ENCODE results near the gene MINDY2. TPM values are rescaled to one million over a fixed set of nuclear protein-coding genes. Genes with fewer than 3 reads are reported as not detected.

The MINDY2 gene
- total and polyA plus RNA-seq, 4 donors: 1.5 to 7.0 (median 5.1) TPM

DNA sequence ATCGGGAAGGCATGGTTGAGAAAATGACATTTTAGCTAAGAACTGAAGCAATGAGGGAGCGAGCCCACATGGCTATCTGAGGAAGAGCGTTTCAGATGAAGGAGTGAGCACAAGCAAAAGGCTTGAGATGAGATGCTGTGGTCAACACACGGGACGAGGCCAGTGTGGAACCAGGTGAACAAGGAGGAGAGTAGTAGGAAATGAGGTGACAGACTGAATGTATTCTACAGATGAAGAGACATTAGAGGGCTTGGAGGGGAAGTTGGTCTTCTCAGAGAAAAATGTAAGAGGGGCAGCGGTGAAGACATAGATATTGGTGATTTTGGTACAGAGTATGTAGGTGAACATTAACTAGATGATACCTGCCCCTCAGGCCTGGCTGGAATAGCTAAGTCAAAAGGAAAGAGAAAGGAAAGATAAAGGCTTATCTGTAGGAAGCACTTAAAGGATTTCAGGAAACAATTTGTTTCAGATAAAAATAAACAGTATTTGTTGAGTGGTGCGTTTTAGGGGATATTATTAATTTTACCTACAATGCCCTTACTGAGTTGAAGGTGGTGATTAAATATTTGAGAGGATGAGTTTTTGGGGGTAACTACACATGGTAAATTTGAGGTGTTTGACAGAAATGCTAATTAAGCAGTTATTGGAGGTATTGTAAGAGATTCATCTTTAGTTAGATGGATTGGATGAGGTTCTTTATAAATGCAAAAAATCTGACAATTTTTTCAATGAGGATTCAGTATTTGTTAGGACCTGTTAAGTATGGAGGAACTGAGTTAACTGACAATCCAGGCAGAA, 105.4 kb downstream of the MINDY2 start:
- H3K4me3 ChIP-seq (ENCODE audit: low read depth in 1 of 3, low read length in 3 of 3): no peak overlapping the region
- no peak overlapping the region for H3K27ac ChIP-seq (ENCODE audit: low read depth in 1 of 2, low read length in 2 of 2)
- no peaks in the 10 kb centered on the region for H3K4me1 ChIP-seq (ENCODE audit: control insufficient read depth in 4 of 4, insufficient read depth in 4 of 4, low read length in 3 of 4)
- peaks cover 9 to 34% (median 29%) of the 10 kb centered on the region in 4 donors for H3K36me3 ChIP-seq (ENCODE audit: control insufficient read depth in 4 of 4, insufficient read depth in 3 of 4, low read depth in 1 of 4, low read length in 3 of 4)
- no peak for TF ChIP-seq FOXA1 (IDR thresholded peaks at IDR 0.05)
- no peak for TF ChIP-seq JUND (IDR thresholded peaks at IDR 0.05)
- no peak for TF ChIP-seq FOXA2 (IDR thresholded peaks at IDR 0.05)
- TF ChIP-seq RAD21 (IDR thresholded peaks at IDR 0.05): no peak
- TF ChIP-seq, protein P1, sequence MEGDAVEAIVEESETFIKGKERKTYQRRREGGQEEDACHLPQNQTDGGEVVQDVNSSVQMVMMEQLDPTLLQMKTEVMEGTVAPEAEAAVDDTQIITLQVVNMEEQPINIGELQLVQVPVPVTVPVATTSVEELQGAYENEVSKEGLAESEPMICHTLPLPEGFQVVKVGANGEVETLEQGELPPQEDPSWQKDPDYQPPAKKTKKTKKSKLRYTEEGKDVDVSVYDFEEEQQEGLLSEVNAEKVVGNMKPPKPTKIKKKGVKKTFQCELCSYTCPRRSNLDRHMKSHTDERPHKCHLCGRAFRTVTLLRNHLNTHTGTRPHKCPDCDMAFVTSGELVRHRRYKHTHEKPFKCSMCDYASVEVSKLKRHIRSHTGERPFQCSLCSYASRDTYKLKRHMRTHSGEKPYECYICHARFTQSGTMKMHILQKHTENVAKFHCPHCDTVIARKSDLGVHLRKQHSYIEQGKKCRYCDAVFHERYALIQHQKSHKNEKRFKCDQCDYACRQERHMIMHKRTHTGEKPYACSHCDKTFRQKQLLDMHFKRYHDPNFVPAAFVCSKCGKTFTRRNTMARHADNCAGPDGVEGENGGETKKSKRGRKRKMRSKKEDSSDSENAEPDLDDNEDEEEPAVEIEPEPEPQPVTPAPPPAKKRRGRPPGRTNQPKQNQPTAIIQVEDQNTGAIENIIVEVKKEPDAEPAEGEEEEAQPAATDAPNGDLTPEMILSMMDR (IDR thresholded peaks at IDR 0.05; ENCODE audit: low read depth, low read length, missing input control): no peak
- TF ChIP-seq, protein P2, sequence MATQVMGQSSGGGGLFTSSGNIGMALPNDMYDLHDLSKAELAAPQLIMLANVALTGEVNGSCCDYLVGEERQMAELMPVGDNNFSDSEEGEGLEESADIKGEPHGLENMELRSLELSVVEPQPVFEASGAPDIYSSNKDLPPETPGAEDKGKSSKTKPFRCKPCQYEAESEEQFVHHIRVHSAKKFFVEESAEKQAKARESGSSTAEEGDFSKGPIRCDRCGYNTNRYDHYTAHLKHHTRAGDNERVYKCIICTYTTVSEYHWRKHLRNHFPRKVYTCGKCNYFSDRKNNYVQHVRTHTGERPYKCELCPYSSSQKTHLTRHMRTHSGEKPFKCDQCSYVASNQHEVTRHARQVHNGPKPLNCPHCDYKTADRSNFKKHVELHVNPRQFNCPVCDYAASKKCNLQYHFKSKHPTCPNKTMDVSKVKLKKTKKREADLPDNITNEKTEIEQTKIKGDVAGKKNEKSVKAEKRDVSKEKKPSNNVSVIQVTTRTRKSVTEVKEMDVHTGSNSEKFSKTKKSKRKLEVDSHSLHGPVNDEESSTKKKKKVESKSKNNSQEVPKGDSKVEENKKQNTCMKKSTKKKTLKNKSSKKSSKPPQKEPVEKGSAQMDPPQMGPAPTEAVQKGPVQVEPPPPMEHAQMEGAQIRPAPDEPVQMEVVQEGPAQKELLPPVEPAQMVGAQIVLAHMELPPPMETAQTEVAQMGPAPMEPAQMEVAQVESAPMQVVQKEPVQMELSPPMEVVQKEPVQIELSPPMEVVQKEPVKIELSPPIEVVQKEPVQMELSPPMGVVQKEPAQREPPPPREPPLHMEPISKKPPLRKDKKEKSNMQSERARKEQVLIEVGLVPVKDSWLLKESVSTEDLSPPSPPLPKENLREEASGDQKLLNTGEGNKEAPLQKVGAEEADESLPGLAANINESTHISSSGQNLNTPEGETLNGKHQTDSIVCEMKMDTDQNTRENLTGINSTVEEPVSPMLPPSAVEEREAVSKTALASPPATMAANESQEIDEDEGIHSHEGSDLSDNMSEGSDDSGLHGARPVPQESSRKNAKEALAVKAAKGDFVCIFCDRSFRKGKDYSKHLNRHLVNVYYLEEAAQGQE (IDR thresholded peaks at IDR 0.05): no peak
- TF ChIP-seq NR2F2 (IDR thresholded peaks at IDR 0.05): no peak
- TF ChIP-seq, protein P3, sequence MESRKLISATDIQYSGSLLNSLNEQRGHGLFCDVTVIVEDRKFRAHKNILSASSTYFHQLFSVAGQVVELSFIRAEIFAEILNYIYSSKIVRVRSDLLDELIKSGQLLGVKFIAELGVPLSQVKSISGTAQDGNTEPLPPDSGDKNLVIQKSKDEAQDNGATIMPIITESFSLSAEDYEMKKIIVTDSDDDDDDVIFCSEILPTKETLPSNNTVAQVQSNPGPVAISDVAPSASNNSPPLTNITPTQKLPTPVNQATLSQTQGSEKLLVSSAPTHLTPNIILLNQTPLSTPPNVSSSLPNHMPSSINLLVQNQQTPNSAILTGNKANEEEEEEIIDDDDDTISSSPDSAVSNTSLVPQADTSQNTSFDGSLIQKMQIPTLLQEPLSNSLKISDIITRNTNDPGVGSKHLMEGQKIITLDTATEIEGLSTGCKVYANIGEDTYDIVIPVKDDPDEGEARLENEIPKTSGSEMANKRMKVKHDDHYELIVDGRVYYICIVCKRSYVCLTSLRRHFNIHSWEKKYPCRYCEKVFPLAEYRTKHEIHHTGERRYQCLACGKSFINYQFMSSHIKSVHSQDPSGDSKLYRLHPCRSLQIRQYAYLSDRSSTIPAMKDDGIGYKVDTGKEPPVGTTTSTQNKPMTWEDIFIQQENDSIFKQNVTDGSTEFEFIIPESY (IDR thresholded peaks at IDR 0.05): no peak
- DNase-seq (ENCODE audit: low spot score): no peak
- no peaks in the 10 kb centered on the region for H3K9me3 ChIP-seq (ENCODE audit: control insufficient read depth in 4 of 4, low read length in 3 of 4)
- WGBS: 87% methylated on average over 7 of the region's 7 CpGs
- no peaks in the 10 kb centered on the region for H3K27me3 ChIP-seq (ENCODE audit: control insufficient read depth in 4 of 4, insufficient read depth in 4 of 4, low read length in 3 of 4)
- H3K9ac ChIP-seq (ENCODE audit: low read depth in 1 of 2, low read length in 2 of 2): no peak overlapping the region

DNA sequence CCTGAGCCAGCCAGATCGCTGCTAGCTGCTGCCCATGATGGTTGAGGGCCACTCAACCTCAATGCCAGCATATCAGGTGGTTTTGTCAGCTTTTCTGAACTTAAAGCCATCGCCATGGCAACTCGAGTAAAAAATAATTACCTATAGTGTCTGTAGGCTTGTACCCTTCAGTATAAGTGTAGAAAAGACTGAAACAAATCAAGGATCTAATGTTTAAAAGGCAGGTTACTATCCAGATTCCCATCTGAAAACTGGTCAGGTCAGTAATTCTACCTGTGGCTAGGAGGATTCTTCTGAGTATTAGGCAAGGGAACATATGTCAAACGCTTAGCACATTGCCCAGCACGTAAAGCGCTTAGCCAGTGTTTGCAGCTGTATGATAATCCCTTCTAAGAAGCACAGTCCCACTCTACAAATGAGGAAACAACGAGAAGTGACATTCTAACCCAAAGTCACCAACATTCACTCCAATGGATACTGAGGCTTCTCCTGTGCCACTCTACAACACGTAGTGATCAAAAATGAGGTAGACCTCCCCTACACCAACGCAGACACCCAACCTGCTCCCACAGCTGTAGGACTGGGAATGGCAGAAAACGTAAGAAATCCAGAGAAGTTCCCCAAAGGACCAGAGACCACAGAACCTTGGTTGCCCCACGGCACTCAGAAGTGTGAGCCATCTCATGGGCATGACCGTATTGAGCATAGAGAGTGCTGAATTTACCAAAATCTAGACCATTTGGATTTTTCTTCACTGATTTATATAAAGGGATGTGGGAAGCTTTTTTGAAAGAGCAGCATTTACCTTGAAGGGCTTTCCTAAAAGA, 107.1 kb downstream of the MINDY2 start:
- no peaks in the 10 kb centered on the region for H3K27me3 ChIP-seq (ENCODE audit: control insufficient read depth in 4 of 4, insufficient read depth in 4 of 4, low read length in 3 of 4)
- peaks cover 9 to 48% (median 40%) of the 10 kb centered on the region in 4 donors for H3K36me3 ChIP-seq (ENCODE audit: control insufficient read depth in 4 of 4, insufficient read depth in 3 of 4, low read depth in 1 of 4, low read length in 3 of 4)
- H3K4me1 ChIP-seq (ENCODE audit: control insufficient read depth in 4 of 4, insufficient read depth in 4 of 4, low read length in 3 of 4): no peaks in the 10 kb centered on the region
- DNase-seq (ENCODE audit: low spot score): no peak
- no peak overlapping the region for H3K27ac ChIP-seq (ENCODE audit: low read depth in 1 of 2, low read length in 2 of 2)
- no peak overlapping the region for H3K4me3 ChIP-seq (ENCODE audit: low read depth in 1 of 3, low read length in 3 of 3)
- H3K9me3 ChIP-seq (ENCODE audit: control insufficient read depth in 4 of 4, low read length in 3 of 4): no peaks in the 10 kb centered on the region
- no peak overlapping the region for H3K9ac ChIP-seq (ENCODE audit: low read depth in 1 of 2, low read length in 2 of 2)
- 97% methylated on average over 12 of the region's 12 CpGs for WGBS
- TF ChIP-seq EGR1 (IDR thresholded peaks at IDR 0.05; ENCODE audit: low read depth in 2 of 2) (no peak), JUND (IDR thresholded peaks at IDR 0.05) (no peak), YY1 (IDR thresholded peaks at IDR 0.05) (no peak), SP1 (IDR thresholded peaks at IDR 0.05) (no peak), FOXA2 (IDR thresholded peaks at IDR 0.05) (no peak), HNF4G (IDR thresholded peaks at IDR 0.05) (no peak), RAD21 (IDR thresholded peaks at IDR 0.05) (no peak), TAF1 (conservative IDR thresholded peaks at IDR 0.05) (no peak), GABPA (IDR thresholded peaks at IDR 0.05 in 1 of 2, conservative IDR thresholded peaks at IDR 0.05 in 1 of 2) (no peak), FOXA1 (IDR thresholded peaks at IDR 0.05) (no peak)
- TF ChIP-seq, protein P4, sequence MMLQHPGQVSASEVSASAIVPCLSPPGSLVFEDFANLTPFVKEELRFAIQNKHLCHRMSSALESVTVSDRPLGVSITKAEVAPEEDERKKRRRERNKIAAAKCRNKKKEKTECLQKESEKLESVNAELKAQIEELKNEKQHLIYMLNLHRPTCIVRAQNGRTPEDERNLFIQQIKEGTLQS (IDR thresholded peaks at IDR 0.05): no peak
- TF ChIP-seq, protein P1 (IDR thresholded peaks at IDR 0.05; ENCODE audit: low read depth, low read length, missing input control): no peak
- TF ChIP-seq, protein P2 (IDR thresholded peaks at IDR 0.05): no peak

All from liver (tissue), 9 donors.